ENCODE measurements around the gene RNPS1.

- TF ChIP-seq CTCF (IDR thresholded peaks at IDR 0.05) (no peak), POLR2A (IDR thresholded peaks at IDR 0.05) (no peak)
Measured at GRCh38 chr16:2228161-2228824, 39.6 kb downstream of the RNPS1 start.

Measured in thyroid gland (tissue), 4 donors.